Nephron (organoid): ENCODE data around the gene TMPRSS2.

Experiments used
- H3K27ac Mint-ChIP-seq, 3 experiments: 2 replicates each; pipeline ENCODE4 v1.8.0; 2020; ENCODE audit warnings: mixed read lengths in 3 of 3, mild to moderate bottlenecking in 2 of 3, moderate library complexity in 1 of 3
- H3K27me3 Mint-ChIP-seq: 2 replicates; pipeline ENCODE4 v1.8.0; 2021; ENCODE audit warnings: low read depth, mild to moderate bottlenecking, moderate library complexity, mixed read lengths
- H3K36me3 Mint-ChIP-seq: 2 replicates; pipeline ENCODE4 v1.8.0; 2020; ENCODE audit warnings: low read depth, mixed read lengths
- H3K4me1 Mint-ChIP-seq: 2 replicates; pipeline ENCODE4 v1.8.0; 2020; ENCODE audit warnings: mixed read lengths
- H3K4me3 Mint-ChIP-seq, 3 experiments: 2 replicates each; pipeline ENCODE4 v1.8.0; 2020; ENCODE audit warnings: mild to moderate bottlenecking in 3 of 3, mixed read lengths in 3 of 3, moderate library complexity in 2 of 3
- H3K9me3 Mint-ChIP-seq: 2 replicates; pipeline ENCODE4 v1.8.0; 2020; ENCODE audit warnings: mixed read lengths
- TF ChIP-seq, protein P1 (sequence below), 3 experiments: fragments of 200-600 bp; sonication (generic); IDR thresholded peaks; one replicate each; pipeline ENCODE4 v1.5.0; 2021; ENCODE audit warnings: antibody characterized with exemption in 3 of 3; ENCODE audit not compliant: unreplicated experiment in 3 of 3

Gene TMPRSS2

DNA sequence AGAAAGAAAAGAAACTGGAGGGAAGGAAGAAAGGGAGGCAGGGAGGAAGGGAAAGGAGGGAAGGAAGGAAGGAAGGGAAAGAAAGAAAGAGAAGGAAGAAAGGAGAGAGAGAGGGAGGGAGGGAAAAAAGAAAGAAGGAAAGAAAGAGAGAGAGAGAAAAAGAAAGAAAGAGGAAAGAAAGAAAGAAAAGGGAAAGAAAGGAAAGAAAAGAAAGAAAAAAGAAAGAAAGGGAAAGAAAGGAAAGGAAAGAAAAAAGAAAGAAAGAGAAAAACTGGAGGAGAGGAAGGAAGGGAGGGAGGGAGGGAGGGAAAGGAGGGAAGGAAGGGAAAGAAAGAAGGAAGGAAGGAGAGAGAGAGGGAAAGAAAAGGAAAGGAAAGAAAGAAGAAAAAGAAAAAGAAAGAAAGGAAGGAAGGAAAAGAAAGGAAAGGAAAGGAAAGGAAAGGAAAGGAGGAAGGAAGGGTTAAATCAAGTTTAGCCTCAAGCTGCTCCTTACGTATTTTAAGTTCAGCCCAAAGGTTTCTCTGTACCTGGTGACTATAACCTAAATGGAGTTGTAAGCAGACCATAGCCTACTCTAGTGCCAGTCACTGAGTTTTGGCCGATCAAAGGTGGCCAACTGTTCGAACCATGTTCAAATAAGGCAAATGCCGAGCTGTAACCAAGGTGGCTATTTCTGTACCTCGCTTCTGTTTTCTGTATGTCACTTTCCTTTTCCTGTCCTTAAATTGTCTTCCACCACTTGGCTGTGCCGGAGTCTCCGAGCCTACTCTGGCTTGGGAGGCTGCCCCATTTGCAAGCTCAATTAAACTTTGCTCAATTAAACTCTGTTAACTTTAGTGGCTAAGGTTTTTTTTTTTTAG, 37.8 kb upstream of the TMPRSS2 start:
- TF ChIP-seq, protein P1, sequence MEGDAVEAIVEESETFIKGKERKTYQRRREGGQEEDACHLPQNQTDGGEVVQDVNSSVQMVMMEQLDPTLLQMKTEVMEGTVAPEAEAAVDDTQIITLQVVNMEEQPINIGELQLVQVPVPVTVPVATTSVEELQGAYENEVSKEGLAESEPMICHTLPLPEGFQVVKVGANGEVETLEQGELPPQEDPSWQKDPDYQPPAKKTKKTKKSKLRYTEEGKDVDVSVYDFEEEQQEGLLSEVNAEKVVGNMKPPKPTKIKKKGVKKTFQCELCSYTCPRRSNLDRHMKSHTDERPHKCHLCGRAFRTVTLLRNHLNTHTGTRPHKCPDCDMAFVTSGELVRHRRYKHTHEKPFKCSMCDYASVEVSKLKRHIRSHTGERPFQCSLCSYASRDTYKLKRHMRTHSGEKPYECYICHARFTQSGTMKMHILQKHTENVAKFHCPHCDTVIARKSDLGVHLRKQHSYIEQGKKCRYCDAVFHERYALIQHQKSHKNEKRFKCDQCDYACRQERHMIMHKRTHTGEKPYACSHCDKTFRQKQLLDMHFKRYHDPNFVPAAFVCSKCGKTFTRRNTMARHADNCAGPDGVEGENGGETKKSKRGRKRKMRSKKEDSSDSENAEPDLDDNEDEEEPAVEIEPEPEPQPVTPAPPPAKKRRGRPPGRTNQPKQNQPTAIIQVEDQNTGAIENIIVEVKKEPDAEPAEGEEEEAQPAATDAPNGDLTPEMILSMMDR (IDR thresholded peaks at IDR 0.05; ENCODE audit: unreplicated experiment in 3 of 3), result no peak
- Mint-ChIP-seq H3K4me3 (no peak overlapping the region), H3K27ac (no peak overlapping the region), H3K9me3 (no peaks in the 10 kb centered on the region), H3K36me3 (no peaks in the 10 kb centered on the region), H3K4me1 (no peaks in the 10 kb centered on the region), H3K27me3 (peaks cover 39% of the 10 kb centered on the region)

DNA sequence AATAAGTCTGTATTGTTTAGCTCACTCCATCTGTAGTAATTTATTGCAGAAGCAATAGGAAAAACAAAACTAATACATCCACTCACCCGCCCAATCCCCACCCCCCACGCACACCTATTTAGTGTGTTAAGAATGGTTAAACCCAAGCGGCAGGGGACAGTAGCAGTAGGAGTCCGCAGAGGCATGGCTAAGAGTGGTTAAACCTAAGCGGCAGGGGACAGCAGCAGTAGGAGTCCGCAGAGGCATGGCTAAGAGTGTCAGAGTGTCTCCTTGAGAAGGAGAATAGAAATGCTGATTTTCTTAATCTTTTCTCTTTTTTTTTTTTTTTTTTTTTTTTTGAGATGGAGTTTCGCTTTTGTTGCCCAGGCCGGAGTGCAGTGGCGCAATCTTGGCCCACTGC, 34.8 kb upstream of the TMPRSS2 start:
- Mint-ChIP-seq H3K4me3 (no peak overlapping the region), H3K9me3 (no peaks in the 10 kb centered on the region), H3K4me1 (no peaks in the 10 kb centered on the region), H3K27me3 (peaks cover 41% of the 10 kb centered on the region), H3K27ac (no peak overlapping the region), H3K36me3 (no peaks in the 10 kb centered on the region)
- TF ChIP-seq, protein P1 (IDR thresholded peaks at IDR 0.05; ENCODE audit: unreplicated experiment in 3 of 3), result no peak

DNA sequence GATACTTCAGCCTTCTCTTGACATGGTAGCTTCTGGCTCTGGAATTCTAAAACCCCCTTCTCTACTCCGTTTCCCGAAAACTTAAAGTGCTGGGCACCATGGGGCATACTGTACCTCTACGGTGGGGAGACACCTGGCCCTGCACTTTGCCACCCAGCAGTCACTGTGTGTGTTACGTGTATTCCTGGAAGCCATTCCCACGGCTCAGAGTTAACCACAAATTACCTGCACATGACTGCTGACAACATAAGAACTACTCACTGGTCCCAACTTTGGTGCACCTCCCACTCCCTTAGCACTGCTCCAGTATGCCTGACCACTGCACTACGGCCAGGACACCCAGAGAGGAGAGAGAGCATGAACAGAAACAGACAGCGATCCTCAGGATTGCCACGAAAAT, 29.4 kb upstream of the TMPRSS2 start:
- Mint-ChIP-seq H3K9me3 (no peaks in the 10 kb centered on the region), H3K4me3 (no peak overlapping the region), H3K4me1 (no peaks in the 10 kb centered on the region), H3K36me3 (no peaks in the 10 kb centered on the region), H3K27me3 (peaks cover 18% of the 10 kb centered on the region), H3K27ac (no peak overlapping the region)
- TF ChIP-seq, protein P1 (IDR thresholded peaks at IDR 0.05; ENCODE audit: unreplicated experiment in 3 of 3), result no peak

DNA sequence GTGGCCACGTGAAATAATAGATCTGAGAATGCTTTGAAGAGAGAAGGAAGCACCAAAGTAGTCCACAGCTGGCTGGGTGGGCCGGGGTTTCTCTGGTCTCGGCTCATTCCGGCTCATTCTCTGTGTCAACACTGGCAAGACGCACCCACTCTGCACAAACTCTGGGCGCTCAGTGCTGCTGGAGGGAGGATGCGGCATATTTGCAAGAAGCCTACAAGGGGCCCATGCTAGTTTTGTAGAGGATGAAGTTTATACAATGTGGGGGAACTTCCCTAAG, 28.8 kb upstream of the TMPRSS2 start:
- Mint-ChIP-seq H3K9me3 (no peaks in the 10 kb centered on the region), H3K27ac (no peak overlapping the region), H3K4me3 (no peak overlapping the region), H3K4me1 (no peaks in the 10 kb centered on the region), H3K36me3 (no peaks in the 10 kb centered on the region), H3K27me3 (peaks cover 18% of the 10 kb centered on the region)
- TF ChIP-seq, protein P1 (IDR thresholded peaks at IDR 0.05; ENCODE audit: unreplicated experiment in 3 of 3), result no peak

DNA sequence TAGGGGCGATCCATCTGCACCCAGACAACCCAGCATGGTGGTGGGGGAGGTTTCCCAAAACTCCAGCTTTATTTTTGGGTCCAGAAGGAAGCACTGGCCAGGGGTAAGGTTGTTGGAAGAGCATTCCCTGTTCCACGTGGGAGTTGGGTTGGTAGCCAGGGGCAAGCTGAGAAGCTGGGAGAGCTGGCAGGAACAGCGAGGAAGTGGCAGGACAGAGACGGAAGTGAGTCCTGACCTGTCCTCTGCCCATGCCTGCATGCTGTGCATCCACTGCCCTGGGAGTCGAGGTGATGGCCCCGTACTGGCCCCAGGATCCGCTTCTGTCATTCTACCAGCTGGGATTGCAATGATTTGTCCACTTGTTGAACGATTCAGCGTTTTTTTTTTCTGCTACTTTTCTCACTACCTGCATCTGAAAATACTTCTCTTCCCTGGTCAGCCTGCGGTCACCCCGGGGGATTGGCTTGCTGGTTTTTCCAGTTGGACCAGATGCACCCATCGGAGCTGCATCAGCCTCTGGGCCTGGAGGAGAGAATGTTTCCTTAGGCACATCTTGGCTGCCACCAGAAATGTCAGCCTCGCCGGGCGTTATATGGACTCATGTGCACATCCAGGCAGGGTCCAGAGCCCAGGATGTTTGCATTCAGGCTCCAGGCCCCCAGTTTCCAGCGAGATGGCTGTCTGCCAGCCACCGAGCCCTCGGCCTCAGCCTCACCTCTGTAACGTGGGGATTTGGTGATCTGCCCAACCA, 28.3 kb upstream of the TMPRSS2 start:
- Mint-ChIP-seq H3K9me3 (no peaks in the 10 kb centered on the region), H3K27ac (no peak overlapping the region), H3K4me3 (no peak overlapping the region), H3K4me1 (no peaks in the 10 kb centered on the region), H3K36me3 (no peaks in the 10 kb centered on the region), H3K27me3 (peaks cover 13% of the 10 kb centered on the region)
- TF ChIP-seq, protein P1 (IDR thresholded peaks at IDR 0.05; ENCODE audit: unreplicated experiment in 3 of 3), result no peak
